Raji (cell line): ENCODE measurements around the gene HOMER3.

Source experiments
- POLR2A ChIP-seq: IDR thresholded peaks from 2 replicates; pipeline ENCODE4 v1.6.1; 2011; ENCODE audit warnings: low read depth, low read length, control low read depth; ENCODE audit not compliant: insufficient read depth

Gene HOMER3

GRCh38 chr19:18883526-18884304 is 57.3 kb downstream of the HOMER3 start:
- TF ChIP-seq POLR2A, result no peak

DNA sequence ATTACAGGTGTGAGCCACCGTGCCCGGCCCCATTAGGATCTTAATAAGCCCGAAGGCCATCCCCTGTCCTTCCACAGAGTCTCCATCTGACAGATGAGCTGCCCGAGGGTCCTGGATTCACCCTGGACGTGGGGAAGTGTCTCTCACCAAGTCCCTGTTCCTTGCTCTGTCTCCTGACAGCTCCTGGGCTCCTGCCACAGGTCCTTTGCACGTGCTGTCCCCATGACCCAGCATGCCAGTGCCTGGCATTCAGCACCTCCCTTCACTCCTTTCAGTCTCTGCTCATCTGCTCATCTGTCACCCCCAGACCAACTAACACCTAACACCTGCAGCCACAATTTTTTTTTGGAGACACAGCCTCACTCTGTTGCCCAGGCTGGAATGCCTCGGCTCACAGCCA is 59.5 kb downstream of the HOMER3 start:
- no peak for TF ChIP-seq POLR2A

DNA sequence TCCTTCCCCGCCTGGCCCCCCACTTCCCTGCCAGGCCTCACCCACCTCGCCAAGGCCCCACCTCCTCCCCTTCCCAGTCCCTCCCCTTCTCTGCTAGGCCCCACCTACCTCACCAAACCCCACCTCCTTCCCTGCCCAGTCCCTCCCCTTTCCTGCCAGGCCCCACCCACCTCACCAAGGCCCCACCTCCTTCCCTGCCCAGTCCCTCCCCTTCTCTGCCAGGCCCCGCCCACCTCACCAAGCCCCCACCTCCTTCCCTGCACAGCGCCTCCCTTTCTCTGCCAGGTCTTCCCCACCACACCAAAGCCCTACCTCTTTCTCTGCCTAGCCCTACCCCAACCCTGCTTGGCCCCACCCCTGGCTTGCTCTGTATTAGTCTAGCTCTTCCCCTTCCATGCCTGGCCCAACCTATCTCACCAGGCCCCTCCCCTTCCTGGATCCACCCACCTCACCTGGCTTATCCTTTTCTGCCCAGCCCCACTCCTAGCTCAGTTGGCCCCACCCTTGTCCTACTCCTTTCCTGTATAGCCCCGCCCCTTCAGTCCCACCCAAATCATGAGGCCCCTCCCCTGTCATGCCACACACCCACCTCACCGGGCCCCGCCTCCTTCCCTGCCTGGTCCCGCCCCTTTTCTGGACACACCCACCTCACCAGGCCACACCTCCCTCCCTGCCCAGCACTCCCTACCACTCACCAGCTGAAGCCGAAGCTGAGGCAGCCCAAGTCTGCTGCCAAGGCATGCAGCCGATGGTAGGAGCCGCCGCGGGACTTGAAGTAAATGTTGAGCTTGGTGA is 61.2 kb downstream of the HOMER3 start:
- no peak for TF ChIP-seq POLR2A
